ENCODE results near the gene NAALADL2. TPM values are rescaled to one million over a fixed set of nuclear protein-coding genes. Genes with fewer than 3 reads are reported as not detected.
"Not testable (repeated sequence)": the region's sequence is repeated elsewhere in the genome, so short reads cannot be mapped to it uniquely, and the experiment has no call there.

Gene NAALADL2
- total RNA-seq, 1 donor from 2014 or later, result 10.4 TPM

DNA sequence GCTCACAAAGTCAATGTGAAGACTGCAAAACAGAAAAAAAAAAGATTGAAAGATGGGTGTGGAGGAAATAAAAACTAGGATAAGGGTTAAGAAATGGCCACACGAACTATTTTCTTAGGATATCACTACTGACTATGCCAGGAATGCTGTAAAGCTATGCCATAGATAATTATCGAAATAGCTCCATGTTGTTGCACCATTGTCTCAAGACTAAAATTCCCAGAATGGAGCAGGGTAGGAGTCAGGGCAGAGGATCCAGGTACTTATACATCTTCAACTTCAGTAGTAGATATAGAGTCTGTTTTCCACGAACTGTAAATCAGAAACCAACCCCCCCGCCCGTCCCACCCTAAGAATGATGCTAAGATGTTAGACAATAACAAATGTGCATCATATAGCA is 302.2 kb downstream of the NAALADL2 start:
- no peaks in the 10 kb centered on the region for H3K36me3 Mint-ChIP-seq (ENCODE audit: insufficient read depth)
- no peak overlapping the region for H3K4me3 Mint-ChIP-seq (ENCODE audit: low read depth)
- no peak for TF ChIP-seq CTCF (IDR thresholded peaks at IDR 0.05; ENCODE audit: unreplicated experiment)
- no peak overlapping the region for H3K27ac Mint-ChIP-seq
- DNase-seq (ENCODE audit: low spot score, unreplicated experiment), result no peak
- H3K9me3 Mint-ChIP-seq (ENCODE audit: low read depth), result no peaks in the 10 kb centered on the region
- no peaks in the 10 kb centered on the region for H3K27me3 Mint-ChIP-seq
- H3K4me1 Mint-ChIP-seq (ENCODE audit: low read depth), result peaks cover 3% of the 10 kb centered on the region

DNA sequence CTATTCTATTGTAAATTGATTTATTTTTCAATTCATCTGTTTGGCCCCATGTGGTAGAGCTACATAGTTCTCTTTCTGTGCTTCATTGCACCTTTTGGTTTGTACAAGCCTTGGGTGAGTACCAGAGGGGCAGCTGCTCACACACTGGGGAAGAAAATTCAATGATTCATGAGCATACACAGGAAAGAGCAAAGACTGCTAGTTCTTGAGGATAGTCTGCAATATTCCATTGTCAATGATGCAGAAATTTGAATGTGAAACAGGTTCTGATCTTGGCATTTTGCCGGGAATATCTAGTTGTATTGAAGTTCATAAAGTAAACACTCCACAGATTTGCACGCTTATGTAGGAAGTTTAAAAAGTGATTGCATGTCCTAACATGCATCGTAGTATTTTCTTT is 304.6 kb downstream of the NAALADL2 start:
- Mint-ChIP-seq H3K36me3 (ENCODE audit: insufficient read depth) (no peaks in the 10 kb centered on the region), H3K27ac (no peak overlapping the region), H3K4me1 (ENCODE audit: low read depth) (peaks cover 3% of the 10 kb centered on the region), H3K9me3 (ENCODE audit: low read depth) (no peaks in the 10 kb centered on the region), H3K4me3 (ENCODE audit: low read depth) (no peak overlapping the region), H3K27me3 (no peaks in the 10 kb centered on the region)
- TF ChIP-seq CTCF (IDR thresholded peaks at IDR 0.05; ENCODE audit: unreplicated experiment), result no peak
- no peak for DNase-seq (ENCODE audit: low spot score, unreplicated experiment)

GRCh38 chr3:175173117-175173516 is 314.0 kb downstream of the NAALADL2 start:
- H3K9me3 Mint-ChIP-seq (ENCODE audit: low read depth); H3K4me1 Mint-ChIP-seq (ENCODE audit: low read depth); H3K36me3 Mint-ChIP-seq (ENCODE audit: insufficient read depth); H3K27ac Mint-ChIP-seq; H3K4me3 Mint-ChIP-seq (ENCODE audit: low read depth); H3K27me3 Mint-ChIP-seq; DNase-seq (ENCODE audit: low spot score, unreplicated experiment): not testable (repeated sequence)

- H3K4me1 Mint-ChIP-seq (ENCODE audit: low read depth), result peaks cover 7% of the 10 kb centered on the region
- DNase-seq (ENCODE audit: low spot score, unreplicated experiment), result no peak
- no peaks in the 10 kb centered on the region for H3K9me3 Mint-ChIP-seq (ENCODE audit: low read depth)
- no peak for TF ChIP-seq CTCF (IDR thresholded peaks at IDR 0.05; ENCODE audit: unreplicated experiment)
- H3K27me3 Mint-ChIP-seq, result peaks cover 3% of the 10 kb centered on the region
- H3K27ac Mint-ChIP-seq, result no peak overlapping the region
- H3K36me3 Mint-ChIP-seq (ENCODE audit: insufficient read depth), result no peaks in the 10 kb centered on the region
- H3K4me3 Mint-ChIP-seq (ENCODE audit: low read depth), result no peak overlapping the region
Observed at GRCh38 chr3:175176556-175176955, 317.4 kb downstream of the NAALADL2 start.

DNA sequence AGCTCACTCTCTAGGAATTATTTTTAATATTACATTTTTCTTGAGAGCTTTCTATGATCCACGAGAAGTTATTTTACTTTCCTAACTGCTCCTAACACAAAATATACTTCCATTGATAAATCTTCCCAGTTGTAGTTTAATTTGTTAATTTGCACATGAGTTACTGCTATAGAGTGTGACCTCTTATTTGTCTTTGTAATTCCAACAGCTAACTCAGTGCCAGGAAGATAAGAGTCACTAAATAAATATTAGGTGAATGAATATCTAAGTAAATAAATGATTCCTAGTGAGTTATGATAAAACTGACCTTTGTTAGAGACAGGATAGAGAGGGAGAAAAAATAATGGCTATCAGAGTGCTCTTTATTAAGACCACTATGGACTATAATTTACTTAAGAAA is 319.9 kb downstream of the NAALADL2 start:
- H3K4me3 Mint-ChIP-seq (ENCODE audit: low read depth), result no peak overlapping the region
- peaks cover 2% of the 10 kb centered on the region for H3K9me3 Mint-ChIP-seq (ENCODE audit: low read depth)
- no peak overlapping the region for H3K27ac Mint-ChIP-seq
- H3K4me1 Mint-ChIP-seq (ENCODE audit: low read depth), result peaks cover 7% of the 10 kb centered on the region
- TF ChIP-seq CTCF (IDR thresholded peaks at IDR 0.05; ENCODE audit: unreplicated experiment), result no peak
- H3K36me3 Mint-ChIP-seq (ENCODE audit: insufficient read depth), result no peaks in the 10 kb centered on the region
- DNase-seq (ENCODE audit: low spot score, unreplicated experiment), result no peak
- peaks cover 3% of the 10 kb centered on the region for H3K27me3 Mint-ChIP-seq

DNA sequence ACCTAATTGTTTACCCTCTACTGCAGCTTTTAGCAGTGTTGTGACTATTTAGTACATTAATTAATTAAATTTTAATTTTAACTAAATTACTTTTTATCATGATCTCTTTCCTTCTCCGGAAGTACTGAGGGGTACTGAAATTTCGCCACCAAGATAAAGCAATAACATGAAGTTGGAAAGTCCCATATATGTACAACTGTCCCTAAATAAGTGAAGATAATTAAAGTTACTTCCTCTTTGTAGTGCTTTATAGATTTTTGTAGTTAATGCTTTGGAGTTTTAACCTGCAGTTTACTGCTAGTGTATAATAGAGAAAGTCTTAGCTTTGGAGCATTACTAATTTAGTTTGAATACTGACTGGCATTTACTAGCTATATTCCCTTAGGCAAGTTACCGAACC is 325.3 kb downstream of the NAALADL2 start:
- H3K27ac Mint-ChIP-seq, result no peak overlapping the region
- H3K9me3 Mint-ChIP-seq (ENCODE audit: low read depth), result peaks cover 9% of the 10 kb centered on the region
- H3K4me1 Mint-ChIP-seq (ENCODE audit: low read depth), result no peaks in the 10 kb centered on the region
- peaks cover 3% of the 10 kb centered on the region for H3K36me3 Mint-ChIP-seq (ENCODE audit: insufficient read depth)
- DNase-seq (ENCODE audit: low spot score, unreplicated experiment), result no peak
- H3K27me3 Mint-ChIP-seq, result no peaks in the 10 kb centered on the region
- no peak for TF ChIP-seq CTCF (IDR thresholded peaks at IDR 0.05; ENCODE audit: unreplicated experiment)
- no peak overlapping the region for H3K4me3 Mint-ChIP-seq (ENCODE audit: low read depth)
